GM23338 (cell line): Measurements from ENCODE around the gene NDUFA7. TPM values are rescaled to one million over a fixed set of nuclear protein-coding genes. Genes with fewer than 3 reads are reported as not detected.

Experiments used
- ATAC-seq: fragments of 200-7000 bp; cut with Tn5 transposase; 3 replicates; pipeline ENCODE4 v1.9.1; 2020
- DNase-seq: peaks from one replicate; pipeline ENCODE4 v3.0.0-alpha.2; 2015; ENCODE audit warnings: low spot score
- H2AFZ ChIP-seq: fragments of 200-600 bp; sonication (generic); 2 replicates; pipeline ENCODE4 v1.8.0; 2016; ENCODE audit warnings: antibody characterized with exemption, mild to moderate bottlenecking, moderate library complexity
- H3F3A ChIP-seq: fragments of 200-600 bp; sonication (generic); replicated peaks from 2 replicates; pipeline ENCODE4 v1.8.0; 2017; ENCODE audit warnings: antibody characterized with exemption, mixed run types, low read depth
- H3K27ac ChIP-seq: fragments of 200-600 bp; sonication (generic); 2 replicates; pipeline ENCODE4 v1.6.1; 2016; ENCODE audit warnings: low read depth
- H3K27me3 ChIP-seq: fragments of 200-600 bp; sonication (generic); 2 replicates; pipeline ENCODE4 v1.8.0; 2016; ENCODE audit warnings: mild to moderate bottlenecking, mixed run types, moderate library complexity; ENCODE audit not compliant: insufficient read depth
- H3K36me3 ChIP-seq: fragments of 200-600 bp; sonication (generic); 2 replicates; pipeline ENCODE4 v1.8.0; 2016; ENCODE audit warnings: mild to moderate bottlenecking; ENCODE audit not compliant: insufficient read depth
- H3K4me1 ChIP-seq: fragments of 200-600 bp; sonication (generic); 2 replicates; pipeline ENCODE4 v1.8.0; 2016; ENCODE audit warnings: mild to moderate bottlenecking, moderate library complexity; ENCODE audit not compliant: insufficient read depth
- H3K4me2 ChIP-seq: fragments of 200-600 bp; sonication (generic); 2 replicates; pipeline ENCODE4 v1.7.1; 2017; ENCODE audit warnings: mixed run types
- H3K4me3 ChIP-seq: fragments of 200-600 bp; sonication (generic); 2 replicates; pipeline ENCODE4 v1.6.1; 2016; ENCODE audit warnings: mixed run types
- H3K79me2 ChIP-seq: fragments of 200-600 bp; sonication (generic); replicated peaks from 2 replicates; pipeline ENCODE4 v1.8.0; 2017; ENCODE audit warnings: mild to moderate bottlenecking; ENCODE audit not compliant: insufficient read depth
- H3K9me2 ChIP-seq: fragments of 200-600 bp; sonication (generic); 2 replicates; pipeline ENCODE4 v1.8.0; 2017; ENCODE audit not compliant: insufficient read depth
- H4K20me1 ChIP-seq: fragments of 200-600 bp; sonication (generic); replicated peaks from 2 replicates; pipeline ENCODE4 v1.8.0; 2017; ENCODE audit warnings: mild to moderate bottlenecking; ENCODE audit not compliant: insufficient read depth
- H3K27ac Mint-ChIP-seq: 2 replicates; pipeline ENCODE4 v1.8.0; 2020; ENCODE audit warnings: inconsistent platforms, mild to moderate bottlenecking, moderate library complexity, mixed read lengths
- H3K27me3 Mint-ChIP-seq: 3 replicates; pipeline ENCODE4 v1.8.0; 2022; ENCODE audit warnings: low read depth, mild to moderate bottlenecking, moderate library complexity, mixed read lengths, inconsistent platforms; ENCODE audit not compliant: insufficient read depth, poor library complexity
- H3K36me3 Mint-ChIP-seq: 3 replicates; pipeline ENCODE4 v1.8.0; 2021; ENCODE audit warnings: low read depth, mild to moderate bottlenecking, inconsistent platforms, moderate library complexity, mixed read lengths
- H3K4me1 Mint-ChIP-seq: 3 replicates; pipeline ENCODE4 v1.8.0; 2020; ENCODE audit warnings: mild to moderate bottlenecking, inconsistent platforms, mixed read lengths
- H3K4me3 Mint-ChIP-seq: 3 replicates; pipeline ENCODE4 v1.8.0; 2021; ENCODE audit warnings: moderate library complexity, mild to moderate bottlenecking, inconsistent platforms, mixed read lengths
- H3K9me3 Mint-ChIP-seq: 3 replicates; pipeline ENCODE4 v1.8.0; 2020; ENCODE audit warnings: moderate library complexity, mild to moderate bottlenecking, inconsistent platforms, mixed read lengths
- CREB1 ChIP-seq: fragments of 250-450 bp; sonication (Bioruptor Pico); IDR thresholded peaks from 2 replicates; pipeline ENCODE4 v1.5.0; 2020; ENCODE audit warnings: low read depth, mild to moderate bottlenecking, moderate library complexity
- ETS1 ChIP-seq: IDR thresholded peaks from 2 replicates; pipeline ENCODE4 v1.6.1; 2016; ENCODE audit warnings: antibody characterized with exemption
- EZH2 ChIP-seq: fragments of 200-600 bp; sonication (generic); IDR thresholded peaks from one replicate; pipeline ENCODE4 v1.8.0; 2017; ENCODE audit warnings: antibody characterized with exemption, mild to moderate bottlenecking, low read depth; ENCODE audit not compliant: unreplicated experiment
- EZH2phosphoT487 ChIP-seq: fragments of 200-600 bp; sonication (generic); IDR thresholded peaks from one replicate; pipeline ENCODE4 v1.8.1; 2018; ENCODE audit warnings: antibody characterized with exemption; ENCODE audit not compliant: unreplicated experiment
- JUNB ChIP-seq: IDR thresholded peaks from one replicate; pipeline ENCODE4 v1.6.1; 2016; ENCODE audit warnings: antibody characterized with exemption; ENCODE audit not compliant: unreplicated experiment
- NANOG ChIP-seq: IDR thresholded peaks from 2 replicates; pipeline ENCODE4 v1.6.1; 2016; ENCODE audit warnings: antibody characterized with exemption, borderline replicate concordance
- POLR2AphosphoS5 ChIP-seq: IDR thresholded peaks from 2 replicates; pipeline ENCODE4 v1.6.1; 2016; ENCODE audit warnings: antibody characterized with exemption, low read depth
- REST ChIP-seq: IDR thresholded peaks from one replicate; pipeline ENCODE4 v1.6.1; 2018; ENCODE audit warnings: antibody characterized with exemption; ENCODE audit not compliant: unreplicated experiment
- STAT1 ChIP-seq: IDR thresholded peaks from one replicate; pipeline ENCODE4 v1.6.1; 2016; ENCODE audit warnings: antibody characterized with exemption; ENCODE audit not compliant: unreplicated experiment
- ZNF114 ChIP-seq: fragments of 250-450 bp; sonication (Bioruptor Pico); IDR thresholded peaks from 2 replicates; pipeline ENCODE4 v1.5.0; 2020; ENCODE audit warnings: mild to moderate bottlenecking, moderate library complexity
- ZNF331 ChIP-seq: fragments of 250-450 bp; sonication (Bioruptor Pico); IDR thresholded peaks from 2 replicates; pipeline ENCODE4 v1.5.0; 2020; ENCODE audit warnings: low read depth, mild to moderate bottlenecking, moderate library complexity
- ZNF462 ChIP-seq: fragments of 250-450 bp; sonication (Bioruptor Pico); IDR thresholded peaks from 2 replicates; pipeline ENCODE4 v1.5.0; 2020; ENCODE audit warnings: mild to moderate bottlenecking, moderate library complexity
- polyA plus RNA-seq: library from polyadenylated mRNA; unstranded; fragments of >200 nt; fragmentation: Nextera tagmentation; extraction: Ambion mirVana; gene quantifications from 2 replicates; pipeline ENCODE4 v1.2.1, GENCODE V29; 2016
- total RNA-seq: library from RNA; depleted of rRNA; stranded (reverse); fragments of >200 nt; shearing (Covaris generic); gene quantifications from 2 replicates; pipeline ENCODE4 v1.2.3, GENCODE V29; 2014
- TF ChIP-seq, protein P1 (sequence below), 2 experiments: fragments of 200-600 bp in 1 of 2; sonication (generic) in 1 of 2; conservative IDR thresholded peaks; 2 replicates each; pipeline versions ENCODE4 v1.5.1 to v1.6.1; 2016 to 2017; ENCODE audit warnings: antibody characterized with exemption in 2 of 2, low read depth in 2 of 2, mild to moderate bottlenecking in 2 of 2, moderate library complexity in 1 of 2

Gene NDUFA7
- total and polyA plus RNA-seq, 2 experiments from 2014 or later = 35.1 to 344 TPM

GRCh38 chr19:8321986-8322637 is 937 bp upstream of the NDUFA7 start:
- peaks cover 54% of the 10 kb centered on the region for H3F3A ChIP-seq
- H3K4me3 ChIP-seq = peak overlapping the region; percentile 96
- ATAC-seq (no peak), DNase-seq (no peak)
- peaks cover 7% of the 10 kb centered on the region for H3K36me3 ChIP-seq
- peaks cover 24% of the 10 kb centered on the region for H3K4me1 ChIP-seq
- TF ChIP-seq NANOG (no peak), ZNF331 (no peak), JUNB (no peak), EZH2 (no peak), STAT1 (no peak), CREB1 (CRISPR knock-in tag) (no peak), REST (no peak), ETS1 (no peak), ZNF114 (CRISPR knock-in tag) (no peak), ZNF462 (no peak), EZH2phosphoT487 (no peak), POLR2AphosphoS5 (no peak)
- TF ChIP-seq, protein P1, sequence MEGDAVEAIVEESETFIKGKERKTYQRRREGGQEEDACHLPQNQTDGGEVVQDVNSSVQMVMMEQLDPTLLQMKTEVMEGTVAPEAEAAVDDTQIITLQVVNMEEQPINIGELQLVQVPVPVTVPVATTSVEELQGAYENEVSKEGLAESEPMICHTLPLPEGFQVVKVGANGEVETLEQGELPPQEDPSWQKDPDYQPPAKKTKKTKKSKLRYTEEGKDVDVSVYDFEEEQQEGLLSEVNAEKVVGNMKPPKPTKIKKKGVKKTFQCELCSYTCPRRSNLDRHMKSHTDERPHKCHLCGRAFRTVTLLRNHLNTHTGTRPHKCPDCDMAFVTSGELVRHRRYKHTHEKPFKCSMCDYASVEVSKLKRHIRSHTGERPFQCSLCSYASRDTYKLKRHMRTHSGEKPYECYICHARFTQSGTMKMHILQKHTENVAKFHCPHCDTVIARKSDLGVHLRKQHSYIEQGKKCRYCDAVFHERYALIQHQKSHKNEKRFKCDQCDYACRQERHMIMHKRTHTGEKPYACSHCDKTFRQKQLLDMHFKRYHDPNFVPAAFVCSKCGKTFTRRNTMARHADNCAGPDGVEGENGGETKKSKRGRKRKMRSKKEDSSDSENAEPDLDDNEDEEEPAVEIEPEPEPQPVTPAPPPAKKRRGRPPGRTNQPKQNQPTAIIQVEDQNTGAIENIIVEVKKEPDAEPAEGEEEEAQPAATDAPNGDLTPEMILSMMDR (conservative IDR thresholded peaks at IDR 0.05; ENCODE audit: low read depth in 2 of 2) = no peak
- Mint-ChIP-seq H3K36me3 (peaks cover 35% of the 10 kb centered on the region), H3K4me1 (peaks cover 27% of the 10 kb centered on the region), H3K27me3 (peaks cover 21% of the 10 kb centered on the region), H3K9me3 (no peaks in the 10 kb centered on the region; the same call in 2 of the 3 replicates), H3K4me3 (peak overlapping the region; percentile 97), H3K27ac (peak overlapping the region; percentile 97)
- peaks cover 24% of the 10 kb centered on the region for H4K20me1 ChIP-seq
- H3K4me2 ChIP-seq = peak overlapping the region; percentile 97
- peak overlapping the region; percentile 94 for H3K27ac ChIP-seq
- H2AFZ ChIP-seq = no peak overlapping the region
- H3K27me3 ChIP-seq = no peaks in the 10 kb centered on the region
- peaks cover 33% of the 10 kb centered on the region for H3K79me2 ChIP-seq
- no peaks in the 10 kb centered on the region for H3K9me2 ChIP-seq
